ENCODE measurements around the gene GABRB3. TPM values are rescaled to one million over a fixed set of nuclear protein-coding genes. Genes with fewer than 3 reads are reported as not detected.

GABRB3 gene
- total and polyA plus RNA-seq, 2 experiments from 2014 or later = 1.8 TPM

DNA sequence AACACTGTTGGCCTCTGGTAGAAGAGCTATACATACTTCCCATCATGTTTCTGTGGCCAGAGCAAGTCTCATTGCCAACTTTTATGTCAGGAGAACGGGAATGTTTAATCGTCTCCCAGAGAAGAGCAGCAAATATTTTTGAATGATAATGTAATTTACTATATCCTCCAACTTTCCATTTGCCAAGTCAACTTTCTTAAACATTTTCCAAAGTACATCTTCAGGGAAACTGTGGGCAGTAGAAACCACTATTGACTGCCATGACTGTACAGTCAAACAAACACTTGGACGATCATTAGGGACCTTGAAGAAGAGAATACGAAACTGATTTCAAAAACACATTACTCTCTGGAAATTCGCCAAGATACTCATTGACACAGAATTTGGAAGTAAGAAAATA is 201.5 kb downstream of the GABRB3 start:
- WGBS (ENCODE audit: low lambda C conversion rate, missing lambda C conversion rate) = 90% methylated on average over 5 of the region's 5 CpGs
- no peak overlapping the region for H3K4me2 ChIP-seq

DNA sequence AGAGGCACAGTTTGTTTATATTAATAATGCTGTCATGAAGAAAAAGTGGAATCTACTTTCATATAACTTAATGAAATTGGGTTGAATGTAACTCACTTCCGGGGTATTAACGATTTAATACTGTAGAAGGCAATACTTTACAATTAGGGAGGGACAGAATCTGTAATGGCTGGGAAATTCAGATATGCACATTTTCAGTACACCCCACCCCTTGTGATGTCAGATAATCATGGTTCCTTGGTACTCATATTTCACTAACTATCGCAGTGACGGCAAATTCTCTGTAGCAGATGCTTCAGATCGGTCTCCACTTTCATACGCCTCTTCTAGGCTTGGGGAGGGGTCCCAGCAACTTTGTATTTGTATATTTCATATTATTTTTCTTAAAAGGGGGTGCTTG is 207.3 kb downstream of the GABRB3 start:
- no peak overlapping the region for H3K4me2 ChIP-seq

More for the DNA sequence above, 201.5 kb downstream of the GABRB3 start:
- no peaks in the 10 kb centered on the region for H3K9me3 ChIP-seq (ENCODE audit: low read depth)
- H3K79me2 ChIP-seq = no peaks in the 10 kb centered on the region
- no peak for TF ChIP-seq EZH2 (IDR thresholded peaks at IDR 0.05; ENCODE audit: borderline replicate concordance)
- H3K27me3 ChIP-seq = no peaks in the 10 kb centered on the region
- H3K4me1 ChIP-seq (ENCODE audit: insufficient read depth) = no peaks in the 10 kb centered on the region
- no peaks in the 10 kb centered on the region for H4K20me1 ChIP-seq (ENCODE audit: insufficient read depth, poor library complexity, severe bottlenecking)
- no peak overlapping the region for H3K27ac ChIP-seq
- H3K36me3 ChIP-seq (replicated peaks; ENCODE audit: insufficient read depth, low read depth) = no peaks in the 10 kb centered on the region
- H3K9me2 ChIP-seq (replicated peaks; ENCODE audit: insufficient read depth) = no peaks in the 10 kb centered on the region
- H2AFZ ChIP-seq = no peak overlapping the region
- H3K4me3 ChIP-seq = no peak overlapping the region
- DNase-seq (ENCODE audit: low spot score) = no peak

DNA sequence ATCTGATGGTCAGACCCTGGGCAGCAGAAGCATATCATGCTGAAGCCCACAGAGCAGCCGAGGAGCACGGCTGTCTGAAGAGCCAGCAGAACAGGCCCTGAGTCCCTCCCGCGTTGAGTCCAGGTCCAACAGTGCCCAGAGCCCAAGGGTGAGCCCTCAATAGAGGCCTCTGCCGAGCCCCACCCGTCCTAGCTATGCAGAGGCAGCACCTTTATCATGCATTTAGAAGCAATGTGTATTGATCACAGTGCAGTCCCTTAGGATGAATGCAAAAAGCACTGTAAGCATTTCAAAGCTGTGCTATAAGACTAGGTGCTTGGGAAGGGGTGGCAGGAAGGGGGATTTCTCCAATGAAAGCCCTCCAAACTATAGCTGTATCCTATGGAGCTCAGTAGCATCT is 208.5 kb downstream of the GABRB3 start:
- no peak overlapping the region for H3K4me2 ChIP-seq
- no peaks in the 10 kb centered on the region for H3K4me1 ChIP-seq (ENCODE audit: insufficient read depth)
- TF ChIP-seq, protein P1, sequence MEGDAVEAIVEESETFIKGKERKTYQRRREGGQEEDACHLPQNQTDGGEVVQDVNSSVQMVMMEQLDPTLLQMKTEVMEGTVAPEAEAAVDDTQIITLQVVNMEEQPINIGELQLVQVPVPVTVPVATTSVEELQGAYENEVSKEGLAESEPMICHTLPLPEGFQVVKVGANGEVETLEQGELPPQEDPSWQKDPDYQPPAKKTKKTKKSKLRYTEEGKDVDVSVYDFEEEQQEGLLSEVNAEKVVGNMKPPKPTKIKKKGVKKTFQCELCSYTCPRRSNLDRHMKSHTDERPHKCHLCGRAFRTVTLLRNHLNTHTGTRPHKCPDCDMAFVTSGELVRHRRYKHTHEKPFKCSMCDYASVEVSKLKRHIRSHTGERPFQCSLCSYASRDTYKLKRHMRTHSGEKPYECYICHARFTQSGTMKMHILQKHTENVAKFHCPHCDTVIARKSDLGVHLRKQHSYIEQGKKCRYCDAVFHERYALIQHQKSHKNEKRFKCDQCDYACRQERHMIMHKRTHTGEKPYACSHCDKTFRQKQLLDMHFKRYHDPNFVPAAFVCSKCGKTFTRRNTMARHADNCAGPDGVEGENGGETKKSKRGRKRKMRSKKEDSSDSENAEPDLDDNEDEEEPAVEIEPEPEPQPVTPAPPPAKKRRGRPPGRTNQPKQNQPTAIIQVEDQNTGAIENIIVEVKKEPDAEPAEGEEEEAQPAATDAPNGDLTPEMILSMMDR (IDR thresholded peaks at IDR 0.05; ENCODE audit: poor library complexity) = no peak
- TF ChIP-seq EZH2phosphoT487 (IDR thresholded peaks at IDR 0.05; ENCODE audit: low read depth, severe bottlenecking, unreplicated experiment) = no peak
- no peak for TF ChIP-seq EZH2 (IDR thresholded peaks at IDR 0.05; ENCODE audit: borderline replicate concordance)
- H3K27ac ChIP-seq = no peak overlapping the region
- no peaks in the 10 kb centered on the region for H3K9me2 ChIP-seq (replicated peaks; ENCODE audit: insufficient read depth)
- no peaks in the 10 kb centered on the region for H3K79me2 ChIP-seq
- no peak overlapping the region for H2AFZ ChIP-seq
- no peaks in the 10 kb centered on the region for H3K27me3 ChIP-seq
- H4K20me1 ChIP-seq (ENCODE audit: insufficient read depth, poor library complexity, severe bottlenecking) = no peaks in the 10 kb centered on the region
- H3K36me3 ChIP-seq (replicated peaks; ENCODE audit: insufficient read depth, low read depth) = no peaks in the 10 kb centered on the region
- no peak overlapping the region for H3K4me3 ChIP-seq
- DNase-seq (ENCODE audit: low spot score) = no peak
- 93% methylated on average over 6 of the region's 6 CpGs for WGBS (ENCODE audit: low lambda C conversion rate, missing lambda C conversion rate)
- no peaks in the 10 kb centered on the region for H3K9me3 ChIP-seq (ENCODE audit: low read depth)

More for the DNA sequence above, 207.3 kb downstream of the GABRB3 start:
- no peaks in the 10 kb centered on the region for H3K36me3 ChIP-seq (replicated peaks; ENCODE audit: insufficient read depth, low read depth)
- no peaks in the 10 kb centered on the region for H3K27me3 ChIP-seq
- no peaks in the 10 kb centered on the region for H3K79me2 ChIP-seq
- TF ChIP-seq, protein P1 (IDR thresholded peaks at IDR 0.05; ENCODE audit: poor library complexity) = no peak
- TF ChIP-seq EZH2phosphoT487 (IDR thresholded peaks at IDR 0.05; ENCODE audit: low read depth, severe bottlenecking, unreplicated experiment) (no peak), EZH2 (IDR thresholded peaks at IDR 0.05; ENCODE audit: borderline replicate concordance) (no peak)
- H2AFZ ChIP-seq = no peak overlapping the region
- no peak overlapping the region for H3K4me3 ChIP-seq
- no peak overlapping the region for H3K27ac ChIP-seq
- H4K20me1 ChIP-seq (ENCODE audit: insufficient read depth, poor library complexity, severe bottlenecking) = no peaks in the 10 kb centered on the region
- WGBS (ENCODE audit: low lambda C conversion rate, missing lambda C conversion rate) = 90% methylated on average over 6 of the region's 6 CpGs
- DNase-seq (ENCODE audit: low spot score) = no peak
- H3K9me3 ChIP-seq (ENCODE audit: low read depth) = no peaks in the 10 kb centered on the region
- no peaks in the 10 kb centered on the region for H3K9me2 ChIP-seq (replicated peaks; ENCODE audit: insufficient read depth)
- no peaks in the 10 kb centered on the region for H3K4me1 ChIP-seq (ENCODE audit: insufficient read depth)

DNA sequence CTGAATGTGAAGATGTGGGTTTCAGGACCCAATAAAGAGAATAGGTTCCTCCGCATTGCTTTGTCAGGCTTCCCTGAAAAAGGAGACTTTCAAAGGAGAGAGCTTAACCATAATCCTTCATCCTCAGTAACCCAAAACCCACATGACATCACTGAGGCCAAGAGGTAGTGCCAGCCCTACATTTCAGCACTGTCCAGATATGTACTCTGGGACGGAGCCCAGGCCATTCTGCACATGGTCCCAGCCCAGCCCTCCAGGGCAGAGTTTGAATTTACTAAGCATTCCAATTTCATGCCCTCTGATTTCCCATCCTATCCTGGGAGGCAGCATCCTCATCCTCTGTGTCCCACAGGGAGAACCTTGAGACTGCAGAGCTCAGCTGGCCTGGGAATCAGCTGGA is 210.5 kb downstream of the GABRB3 start:
- Histone ChIP-seq H2AFZ (no peak overlapping the region), H3K9me2 (replicated peaks; ENCODE audit: insufficient read depth) (no peaks in the 10 kb centered on the region), H3K4me3 (no peak overlapping the region), H3K9me3 (ENCODE audit: low read depth) (no peaks in the 10 kb centered on the region), H4K20me1 (ENCODE audit: insufficient read depth, poor library complexity, severe bottlenecking) (no peaks in the 10 kb centered on the region), H3K27me3 (no peaks in the 10 kb centered on the region), H3K36me3 (replicated peaks; ENCODE audit: insufficient read depth, low read depth) (no peaks in the 10 kb centered on the region), H3K79me2 (no peaks in the 10 kb centered on the region), H3K27ac (no peak overlapping the region), H3K4me1 (ENCODE audit: insufficient read depth) (no peaks in the 10 kb centered on the region), H3K4me2 (no peak overlapping the region)
- 80% methylated on average over 2 of the region's 2 CpGs for WGBS (ENCODE audit: low lambda C conversion rate, missing lambda C conversion rate)
- no peak for DNase-seq (ENCODE audit: low spot score)
- TF ChIP-seq, protein P1 (IDR thresholded peaks at IDR 0.05; ENCODE audit: poor library complexity) = no peak
- TF ChIP-seq EZH2phosphoT487 (IDR thresholded peaks at IDR 0.05; ENCODE audit: low read depth, severe bottlenecking, unreplicated experiment) = no peak
- TF ChIP-seq EZH2 (IDR thresholded peaks at IDR 0.05; ENCODE audit: borderline replicate concordance) = no peak
